Activated CD4-positive, alpha-beta T cell treated with anti-CD3 and anti-CD28 coated beads, Interleukin-2, amount 10 ng/mL, durations not matched to agents 7 days and 5 days (primary cell): ENCODE data around the gene PAAF1. TPM values are rescaled to one million over a fixed set of nuclear protein-coding genes. Genes with fewer than 3 reads are reported as not detected.

Experiments used
- CTCF ChIA-PET: fragments of 350-600 bp; sonication (Branson Sonifier 250); formaldehyde crosslinking; loops from one replicate; lab custom pipeline; 2021; ENCODE audit warnings: antibody characterized with exemption; lab: Charles Lee
- POLR2A ChIA-PET: fragments of 350-600 bp; sonication (Branson Sonifier 250); formaldehyde crosslinking; loops from one replicate; lab custom pipeline; 2021; ENCODE audit warnings: antibody characterized with exemption; lab: Charles Lee
- DNase-seq: peaks from one replicate; pipeline ENCODE4 v3.0.0-alpha.2; 2020
- H3K27ac Mint-ChIP-seq: one replicate; pipeline ENCODE4 v1.8.0; 2021; ENCODE audit warnings: mild to moderate bottlenecking, moderate library complexity, mixed read lengths
- H3K27me3 Mint-ChIP-seq: one replicate; pipeline ENCODE4 v1.8.0; 2021; ENCODE audit warnings: mixed read lengths
- H3K36me3 Mint-ChIP-seq: one replicate; pipeline ENCODE4 v1.8.0; 2021; ENCODE audit warnings: low read depth, mixed read lengths
- H3K4me1 Mint-ChIP-seq: one replicate; pipeline ENCODE4 v1.8.0; 2021; ENCODE audit warnings: mixed read lengths
- H3K4me3 Mint-ChIP-seq: one replicate; pipeline ENCODE4 v1.8.0; 2021; ENCODE audit warnings: mild to moderate bottlenecking, moderate library complexity, mixed read lengths
- H3K9me3 Mint-ChIP-seq: one replicate; pipeline ENCODE4 v1.8.0; 2021; ENCODE audit warnings: mixed read lengths
- total RNA-seq, 2 experiments: library from RNA; stranded (reverse); gene quantifications; one replicate each; pipeline ENCODE4 v1.2.3, GENCODE V29; 2021

The PAAF1 gene
- total RNA-seq: 10 to 100 TPM; 17.0 to 17.2 TPM

GRCh38 chr11:73876424-73877310 is at the start of gene PAAF1, which contains the start of gene COA4:
Gene PAAF1 (plus strand): TSS chr11:73876999. CDS start chr11:73877022, 23 bp downstream.
Gene COA4 (minus strand): TSS chr11:73876846. CDS start chr11:73873378, 3,468 bp downstream.
- CTCF ChIA-PET: no interaction called here

GRCh38 chr11:73830261-73830660 is 46.5 kb upstream of the PAAF1 start:
- Mint-ChIP-seq H3K27me3 (no peaks in the 10 kb centered on the region), H3K4me1 (no peaks in the 10 kb centered on the region), H3K9me3 (no peaks in the 10 kb centered on the region), H3K36me3 (peaks cover 8% of the 10 kb centered on the region), H3K4me3 (no peak overlapping the region), H3K27ac (no peak overlapping the region)
- POLR2A ChIA-PET: no interaction called here
- CTCF ChIA-PET: interaction anchor here (0.7 kb wide), 1 partner anchor 64 kb away, joined by 3 read pairs; no protein-coding TSS in a partner anchor
- no peak for DNase-seq

More at GRCh38 chr11:73876424-73877310, at the start of gene PAAF1, which contains the start of gene COA4:
- H3K36me3 Mint-ChIP-seq: peaks cover 32% of the 10 kb centered on the region
- no peaks in the 10 kb centered on the region for H3K9me3 Mint-ChIP-seq
- peaks cover 27% of the 10 kb centered on the region for H3K4me1 Mint-ChIP-seq
- no peaks in the 10 kb centered on the region for H3K27me3 Mint-ChIP-seq
- peak; percentile 97 for DNase-seq
- POLR2A ChIA-PET: no interaction called here
- H3K27ac Mint-ChIP-seq: peak within 1 kb of the TSS; percentile 96
- H3K4me3 Mint-ChIP-seq: peak within 1 kb of the TSS; percentile 94

DNA sequence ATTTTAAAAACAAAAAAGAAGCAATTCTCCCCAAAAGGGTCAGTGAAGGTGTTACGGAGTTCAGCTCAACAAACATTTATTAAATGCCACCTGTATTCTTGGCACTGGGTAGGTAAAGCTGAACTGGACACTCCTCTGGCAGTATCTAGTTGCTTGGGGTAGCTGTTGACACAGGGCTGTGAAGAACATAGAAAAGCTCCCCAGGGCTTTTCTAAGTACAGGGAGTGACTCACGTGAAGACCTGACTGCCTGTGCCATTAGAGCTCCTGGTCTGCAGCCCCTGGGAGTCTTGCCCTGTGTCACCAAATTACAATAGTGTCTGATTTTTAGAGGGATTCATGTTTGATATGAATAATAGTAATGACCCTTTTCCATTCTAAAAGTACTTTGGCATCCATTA is 43.7 kb upstream of the PAAF1 start:
- CTCF ChIA-PET: interaction anchor here (1.2 kb wide), 1 partner anchor 21 kb away, joined by 4 read pairs; no protein-coding TSS in a partner anchor
- no peak for DNase-seq
- no peaks in the 10 kb centered on the region for H3K9me3 Mint-ChIP-seq
- no peak overlapping the region for H3K4me3 Mint-ChIP-seq
- POLR2A ChIA-PET: no interaction called here
- no peaks in the 10 kb centered on the region for H3K27me3 Mint-ChIP-seq
- peaks cover 8% of the 10 kb centered on the region for H3K36me3 Mint-ChIP-seq
- no peak overlapping the region for H3K27ac Mint-ChIP-seq
- H3K4me1 Mint-ChIP-seq: no peaks in the 10 kb centered on the region

DNA sequence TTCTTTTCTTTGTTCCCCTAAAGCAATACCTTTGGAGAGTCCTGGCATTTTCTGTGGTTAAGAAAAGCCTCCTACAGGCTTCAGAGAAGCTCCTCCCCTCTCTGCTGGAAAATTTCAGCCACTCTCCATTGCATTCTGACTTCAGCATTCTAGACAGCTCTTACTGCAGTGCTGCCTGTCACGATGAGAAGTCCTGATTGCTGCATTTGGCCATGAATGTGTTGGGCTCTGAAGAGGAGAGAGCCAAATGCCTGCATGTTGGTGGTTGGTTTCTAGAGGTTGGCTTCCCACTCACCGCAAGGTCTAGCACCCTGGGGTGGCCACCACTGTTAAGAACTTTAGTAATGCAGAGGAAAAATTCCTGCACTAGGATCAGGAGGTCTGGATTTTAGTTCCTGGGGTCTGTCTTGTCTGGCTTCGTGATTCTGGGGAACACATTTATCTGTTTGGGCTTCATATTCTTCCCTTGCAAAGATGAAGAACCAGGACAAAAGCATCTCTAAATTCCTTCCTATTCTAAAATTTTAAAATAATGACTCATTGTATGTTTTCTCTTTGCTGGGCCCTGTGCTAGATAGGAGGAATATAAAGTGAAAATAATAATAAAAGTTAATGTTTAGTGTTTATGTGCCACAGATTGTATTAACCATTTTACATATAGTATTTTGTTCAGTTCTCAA is 38.2 kb upstream of the PAAF1 start:
- CTCF ChIA-PET: no interaction called here
- H3K4me1 Mint-ChIP-seq: no peaks in the 10 kb centered on the region

GRCh38 chr11:73839123-73839457 is 37.7 kb upstream of the PAAF1 start:
- Mint-ChIP-seq H3K4me1 (no peaks in the 10 kb centered on the region), H3K27ac (no peak overlapping the region), H3K4me3 (no peak overlapping the region), H3K9me3 (no peaks in the 10 kb centered on the region), H3K27me3 (no peaks in the 10 kb centered on the region), H3K36me3 (peaks cover 7% of the 10 kb centered on the region)
- DNase-seq: no peak
- POLR2A ChIA-PET: no interaction called here
- CTCF ChIA-PET: no interaction called here

More for the DNA sequence above, 38.2 kb upstream of the PAAF1 start:
- POLR2A ChIA-PET: no interaction called here
- Mint-ChIP-seq H3K36me3 (peaks cover 7% of the 10 kb centered on the region), H3K4me3 (no peak overlapping the region), H3K9me3 (no peaks in the 10 kb centered on the region), H3K27me3 (no peaks in the 10 kb centered on the region), H3K27ac (no peak overlapping the region)
- no peak for DNase-seq

DNA sequence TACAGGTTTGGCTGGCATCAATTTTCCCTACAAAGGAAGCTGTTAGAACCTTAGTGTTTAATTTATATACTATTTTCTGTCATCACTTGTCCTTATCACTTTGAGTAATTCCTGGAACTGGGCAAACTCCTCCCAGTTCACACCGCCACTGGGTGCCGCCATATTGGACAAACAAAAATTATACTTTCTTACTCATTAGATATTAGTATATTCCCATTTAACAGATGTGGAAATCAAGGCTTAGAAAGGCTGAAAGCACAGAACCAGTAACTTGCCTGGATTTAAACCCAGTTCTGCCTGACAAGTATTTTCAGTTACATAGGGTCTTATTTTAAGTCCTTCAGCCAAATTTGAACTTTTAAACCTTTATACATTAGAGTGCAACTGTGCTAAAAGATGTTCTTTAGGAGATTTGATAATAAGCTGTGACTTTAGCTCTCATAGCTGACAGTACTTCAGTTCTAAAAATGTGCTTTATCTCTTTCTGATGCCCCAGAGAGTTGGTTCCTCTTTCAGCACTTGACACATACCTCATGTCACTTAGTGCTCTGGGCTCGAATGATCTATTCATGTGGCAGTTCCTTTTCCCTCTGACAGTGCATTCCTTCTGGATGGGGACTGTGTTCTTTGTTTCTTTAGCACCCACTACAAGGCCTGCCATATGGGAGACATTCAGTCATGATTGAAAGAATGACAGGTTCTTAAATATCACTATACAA is 25.6 kb upstream of the PAAF1 start:
- Mint-ChIP-seq H3K27ac (no peak overlapping the region), H3K4me1 (peaks cover 1% of the 10 kb centered on the region), H3K9me3 (no peaks in the 10 kb centered on the region), H3K4me3 (no peak overlapping the region), H3K36me3 (peaks cover 6% of the 10 kb centered on the region), H3K27me3 (no peaks in the 10 kb centered on the region)
- ChIA-PET CTCF (no interaction called here), POLR2A (no interaction called here)
- DNase-seq: no peak

- H3K4me1 Mint-ChIP-seq: peaks cover 1% of the 10 kb centered on the region
- peaks cover 6% of the 10 kb centered on the region for H3K36me3 Mint-ChIP-seq
- no peak for DNase-seq
- no peaks in the 10 kb centered on the region for H3K9me3 Mint-ChIP-seq
- CTCF ChIA-PET: interaction anchor here (0.7 kb wide), 1 partner anchor 180 kb away, joined by 3 read pairs; no protein-coding TSS in a partner anchor
- POLR2A ChIA-PET: no interaction called here
- no peak overlapping the region for H3K4me3 Mint-ChIP-seq
- no peaks in the 10 kb centered on the region for H3K27me3 Mint-ChIP-seq
- H3K27ac Mint-ChIP-seq: no peak overlapping the region
Measured at GRCh38 chr11:73852049-73852448, 24.8 kb upstream of the PAAF1 start.

DNA sequence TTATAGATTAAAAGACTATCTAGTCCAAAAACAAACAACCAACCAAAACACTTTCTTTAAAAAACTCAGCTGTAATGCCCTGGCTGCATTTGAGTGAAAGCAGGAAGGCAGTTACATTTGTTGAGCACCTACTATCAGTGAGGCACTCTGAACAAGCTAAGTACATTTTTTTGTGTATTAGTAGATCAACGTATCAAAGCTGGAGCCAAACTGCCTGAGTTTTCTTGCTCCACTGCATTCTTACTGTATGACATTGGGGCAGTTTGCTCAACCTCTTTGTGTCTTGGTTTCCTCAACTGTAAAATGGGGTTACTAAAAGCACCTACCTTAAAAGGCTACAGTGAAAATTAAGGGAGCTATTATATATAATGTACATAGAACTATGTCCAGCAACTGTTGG is 22.1 kb upstream of the PAAF1 start:
- no peaks in the 10 kb centered on the region for H3K4me1 Mint-ChIP-seq
- no peak overlapping the region for H3K4me3 Mint-ChIP-seq
- DNase-seq: no peak
- no peaks in the 10 kb centered on the region for H3K9me3 Mint-ChIP-seq
- H3K36me3 Mint-ChIP-seq: peaks cover 3% of the 10 kb centered on the region
- ChIA-PET POLR2A (no interaction called here), CTCF (interaction anchor here (0.5 to 2.5 kb wide), 4 partner anchors 15 to 113 kb away, joined by 3 to 8 read pairs (median 4); no protein-coding TSS in a partner anchor)
- no peaks in the 10 kb centered on the region for H3K27me3 Mint-ChIP-seq
- H3K27ac Mint-ChIP-seq: no peak overlapping the region

DNA sequence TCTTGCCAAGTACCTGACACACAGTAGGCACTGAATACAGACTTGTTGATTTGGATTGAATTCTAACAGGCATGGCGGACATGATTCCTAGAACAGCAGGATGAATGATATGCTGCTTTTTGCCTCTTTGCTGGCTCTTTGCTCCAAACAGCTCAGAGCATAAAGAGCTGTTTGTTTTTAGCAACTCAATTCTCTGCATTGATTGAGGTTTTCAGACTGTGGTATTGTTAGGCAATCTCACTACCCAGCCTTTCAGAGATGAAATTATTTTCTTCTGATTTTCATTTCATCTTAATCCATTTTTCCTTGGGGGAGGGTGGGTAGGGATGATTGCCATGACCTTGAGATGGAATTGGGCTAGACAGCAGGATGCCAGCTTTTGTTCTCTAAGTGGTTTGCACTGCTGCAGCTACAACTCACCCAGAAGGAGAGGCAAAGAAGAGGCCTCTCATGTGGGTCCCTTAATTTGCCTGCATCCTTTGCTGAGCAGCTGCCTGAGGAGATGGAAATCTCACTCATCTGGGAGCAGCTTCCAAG is 20.7 kb upstream of the PAAF1 start:
- H3K9me3 Mint-ChIP-seq: no peaks in the 10 kb centered on the region
- H3K36me3 Mint-ChIP-seq: peaks cover 10% of the 10 kb centered on the region
- POLR2A ChIA-PET: no interaction called here
- no peak for DNase-seq
- no peak overlapping the region for H3K27ac Mint-ChIP-seq
- H3K27me3 Mint-ChIP-seq: no peaks in the 10 kb centered on the region
- H3K4me3 Mint-ChIP-seq: no peak overlapping the region
- CTCF ChIA-PET: no interaction called here
- H3K4me1 Mint-ChIP-seq: no peaks in the 10 kb centered on the region

DNA sequence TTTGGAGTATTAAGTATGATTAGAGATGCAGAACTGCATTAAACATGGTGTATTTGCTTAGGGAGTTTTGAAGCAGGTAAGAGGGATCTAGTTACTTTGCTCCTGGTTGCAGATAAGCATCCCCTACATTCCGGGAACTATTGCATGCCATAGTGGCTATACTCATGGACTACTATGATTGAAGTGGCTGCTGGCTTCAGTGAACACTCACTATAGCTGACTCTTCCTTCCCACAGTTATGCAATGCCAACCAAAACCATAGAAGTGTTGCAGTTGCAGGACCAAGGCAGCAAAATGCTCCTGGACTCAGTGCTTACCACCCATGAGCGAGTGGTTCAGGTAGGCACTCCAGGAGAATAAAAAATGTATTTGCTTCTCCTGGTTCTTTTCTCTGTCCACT is 17.1 kb upstream of the PAAF1 start:
- peaks cover 15% of the 10 kb centered on the region for H3K36me3 Mint-ChIP-seq
- ChIA-PET POLR2A (no interaction called here), CTCF (interaction anchor here (0.6 kb wide), 2 partner anchors 66 to 70 kb away, joined by 3 to 5 read pairs; no protein-coding TSS in a partner anchor)
- H3K9me3 Mint-ChIP-seq: no peaks in the 10 kb centered on the region
- H3K4me1 Mint-ChIP-seq: no peaks in the 10 kb centered on the region
- no peak overlapping the region for H3K4me3 Mint-ChIP-seq
- DNase-seq: no peak
- no peak overlapping the region for H3K27ac Mint-ChIP-seq
- H3K27me3 Mint-ChIP-seq: no peaks in the 10 kb centered on the region

DNA sequence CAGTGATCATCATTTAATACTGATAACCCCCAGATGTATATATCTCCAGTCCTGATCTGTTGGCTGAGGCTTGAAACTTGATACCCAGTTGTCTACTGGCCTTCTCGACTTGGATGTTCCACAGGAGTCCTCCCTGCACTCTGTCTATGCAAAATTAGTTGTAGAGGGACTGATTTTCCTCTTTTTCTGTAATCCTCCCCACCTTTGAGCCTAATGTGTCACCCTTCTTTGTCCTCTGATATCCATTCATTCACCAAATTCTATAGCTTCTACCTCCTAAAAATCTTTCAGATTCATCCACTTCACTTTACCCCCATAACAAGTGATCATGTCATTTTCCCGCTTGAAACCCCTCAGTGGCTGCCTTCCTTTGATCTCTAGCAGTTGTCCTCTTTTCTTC is 16.6 kb upstream of the PAAF1 start:
- DNase-seq: no peak
- Mint-ChIP-seq H3K9me3 (no peaks in the 10 kb centered on the region), H3K27ac (no peak overlapping the region), H3K27me3 (no peaks in the 10 kb centered on the region), H3K4me3 (no peak overlapping the region), H3K36me3 (peaks cover 16% of the 10 kb centered on the region), H3K4me1 (no peaks in the 10 kb centered on the region)
- CTCF ChIA-PET: no interaction called here
- POLR2A ChIA-PET: no interaction called here

DNA sequence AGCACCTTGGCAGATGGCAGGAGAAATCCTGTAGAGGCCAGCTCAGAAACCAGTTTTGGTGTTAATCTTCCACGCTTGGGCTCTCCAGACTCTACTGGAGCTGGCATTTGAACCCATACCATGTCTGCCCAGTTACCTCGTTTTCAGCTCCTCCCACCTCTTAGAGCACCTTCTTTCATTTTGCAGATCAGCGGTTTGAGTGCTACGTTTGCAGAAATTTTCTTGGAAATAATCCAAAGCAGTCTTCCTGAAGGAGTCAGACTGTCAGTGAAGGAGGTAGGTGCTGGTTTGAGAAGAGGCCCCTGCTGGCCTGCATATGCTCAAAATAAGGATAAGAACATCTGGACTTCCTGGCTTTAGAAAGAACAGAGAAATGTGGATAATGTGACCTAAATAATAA is 13.8 kb upstream of the PAAF1 start:
- DNase-seq: no peak
- ChIA-PET POLR2A (no interaction called here), CTCF (no interaction called here)
- Mint-ChIP-seq H3K4me3 (no peak overlapping the region), H3K4me1 (no peaks in the 10 kb centered on the region), H3K27ac (no peak overlapping the region), H3K9me3 (no peaks in the 10 kb centered on the region), H3K27me3 (no peaks in the 10 kb centered on the region), H3K36me3 (peaks cover 24% of the 10 kb centered on the region)
